GM18511 (cell line): ENCODE results near the gene MAB21L3.
A peak's percentile ranks its signal among the peaks of the same experiment; 100 is the strongest.
"Not testable (repeated sequence)": the region's sequence is repeated elsewhere in the genome, so short reads cannot be mapped to it uniquely, and the experiment has no call there.

Experiments
- ATAC-seq: cut with Tn5 transposase; IDR thresholded peaks from one replicate; pipeline ENCODE4 v1.9.1; 2021; ENCODE audit warnings: mild to moderate bottlenecking, moderate library complexity; ENCODE audit not compliant: unreplicated experiment

Gene MAB21L3

DNA sequence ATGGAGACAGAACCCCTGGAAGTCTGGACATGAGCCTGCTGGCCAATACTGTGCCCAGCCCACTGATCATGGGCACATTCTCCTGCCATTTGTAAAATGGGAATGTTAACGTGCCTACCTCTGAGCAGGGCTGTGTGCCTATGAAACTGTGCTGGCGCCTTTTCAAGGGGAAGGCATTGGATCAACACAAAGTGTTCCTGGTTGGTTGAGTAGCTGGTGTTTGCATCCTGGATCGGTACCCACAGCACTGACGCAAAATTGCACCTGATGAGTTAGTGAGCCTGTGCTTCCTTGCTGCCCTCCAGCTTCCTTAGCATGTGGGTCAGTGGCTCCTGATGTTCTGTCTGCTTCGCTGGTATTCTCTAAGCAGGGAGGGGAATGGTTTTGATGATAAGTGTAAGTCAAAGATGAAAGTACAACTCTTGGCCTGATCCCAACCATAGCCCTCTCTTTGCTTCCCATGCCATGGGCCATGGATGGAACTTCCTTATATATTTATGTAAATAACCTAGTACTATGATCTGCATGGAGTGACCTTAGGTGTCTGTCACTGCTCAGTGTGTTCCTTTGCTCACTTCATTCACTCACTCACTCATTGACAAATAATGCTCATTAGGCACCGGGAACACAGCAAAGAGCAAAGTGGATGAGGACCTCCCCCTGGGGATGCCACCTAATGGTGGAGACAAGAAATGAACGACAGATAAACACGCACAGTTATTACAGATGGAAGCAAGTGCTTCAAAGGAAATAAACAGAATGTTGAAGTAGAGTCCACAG is 22.7 kb downstream of the MAB21L3 start:
- ATAC-seq = no peak

DNA sequence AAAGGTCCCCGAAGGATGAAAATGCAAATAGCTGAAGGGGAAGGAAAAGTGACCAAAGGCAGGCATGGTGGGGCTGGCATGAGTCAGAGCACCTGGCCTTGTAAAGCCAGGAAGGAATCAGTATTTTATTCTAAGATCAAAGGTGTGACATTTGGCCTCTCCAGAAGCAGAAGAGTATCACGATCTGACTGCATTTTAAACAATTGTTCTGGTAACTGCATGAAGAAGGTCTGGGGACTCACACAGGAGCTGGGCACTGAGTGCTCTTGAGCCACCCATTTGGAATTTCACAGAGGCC is 23.2 kb downstream of the MAB21L3 start:
- ATAC-seq = no peak

GRCh38 chr1:116138277-116138792 is 27.1 kb downstream of the MAB21L3 start:
- ATAC-seq = no peak

GRCh38 chr1:116139592-116140134 is 28.5 kb downstream of the MAB21L3 start:
- ATAC-seq = no peak

DNA sequence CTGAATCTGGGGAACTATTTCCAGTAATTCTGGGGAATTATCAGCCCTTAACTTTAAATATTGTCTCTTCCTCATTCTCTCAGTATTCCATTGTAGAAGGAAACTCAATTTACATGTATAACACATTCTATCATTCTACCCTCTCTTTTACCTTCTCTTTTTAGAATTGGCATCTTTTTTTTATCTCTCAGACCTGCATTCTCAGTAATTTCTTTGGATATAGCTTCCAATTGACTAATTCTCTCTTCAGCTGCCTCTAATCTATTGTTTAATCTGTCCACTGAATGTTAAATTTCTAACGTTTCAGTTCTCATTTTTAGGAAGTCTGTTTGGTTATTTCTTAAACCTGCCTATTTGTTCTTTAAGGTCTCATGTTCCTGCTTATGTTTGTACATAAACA is 33.0 kb downstream of the MAB21L3 start:
- no peak for ATAC-seq

DNA sequence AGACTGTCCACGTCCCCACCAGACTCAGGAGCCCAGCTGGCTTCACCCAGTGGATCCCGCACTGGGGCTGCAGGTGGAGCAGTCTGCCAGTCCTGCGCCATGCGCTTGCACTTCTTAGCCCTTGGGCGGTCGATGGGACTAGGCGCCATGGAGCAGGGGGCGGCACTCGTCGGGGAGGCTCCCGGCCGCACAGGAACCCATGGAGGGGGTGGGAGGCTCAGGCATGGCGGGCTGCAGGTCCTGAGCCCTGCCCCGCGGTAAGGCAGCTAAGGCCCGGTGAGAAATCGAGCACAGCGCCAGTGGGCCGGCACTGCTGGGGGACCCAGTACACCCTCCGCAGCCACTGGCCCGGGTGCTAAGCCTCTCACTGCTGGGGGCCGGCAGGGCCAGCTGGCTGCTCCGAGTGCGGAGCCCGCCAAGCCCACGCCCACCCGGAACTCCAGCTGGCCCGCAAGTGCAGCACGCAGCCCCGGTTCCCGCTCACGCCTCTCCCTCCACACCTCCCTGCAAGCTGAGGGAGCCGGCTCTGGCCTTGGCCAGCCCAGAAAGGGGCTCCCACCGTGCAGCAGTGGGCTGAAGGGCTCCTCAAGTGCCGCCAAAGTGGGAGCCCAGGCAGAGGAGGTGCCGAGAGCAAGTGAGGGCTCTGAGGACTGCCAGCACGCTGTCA is 35.4 kb downstream of the MAB21L3 start:
- not testable (repeated sequence) for ATAC-seq

DNA sequence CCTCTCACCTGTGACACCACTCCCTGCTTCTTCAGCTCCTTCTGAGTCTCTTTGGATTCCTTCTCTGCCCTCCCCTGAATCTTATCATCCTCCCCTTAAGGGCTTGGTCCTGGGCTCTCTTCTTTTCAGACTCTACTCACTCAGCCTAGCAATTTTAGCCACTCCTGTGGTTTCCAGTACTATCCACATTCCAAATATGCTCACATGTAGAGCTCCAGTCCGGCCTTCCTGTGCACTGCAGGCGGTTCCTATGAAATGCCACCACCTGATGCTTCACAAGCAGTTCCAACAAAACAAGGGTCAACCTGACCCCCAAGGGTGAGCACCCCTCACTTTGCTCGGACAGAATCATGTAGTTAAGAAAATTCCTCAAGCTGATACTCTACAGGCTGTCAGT is 35.9 kb downstream of the MAB21L3 start:
- ATAC-seq = no peak

- ATAC-seq = no peak
Measured at GRCh38 chr1:116147972-116148371, 36.8 kb downstream of the MAB21L3 start.

DNA sequence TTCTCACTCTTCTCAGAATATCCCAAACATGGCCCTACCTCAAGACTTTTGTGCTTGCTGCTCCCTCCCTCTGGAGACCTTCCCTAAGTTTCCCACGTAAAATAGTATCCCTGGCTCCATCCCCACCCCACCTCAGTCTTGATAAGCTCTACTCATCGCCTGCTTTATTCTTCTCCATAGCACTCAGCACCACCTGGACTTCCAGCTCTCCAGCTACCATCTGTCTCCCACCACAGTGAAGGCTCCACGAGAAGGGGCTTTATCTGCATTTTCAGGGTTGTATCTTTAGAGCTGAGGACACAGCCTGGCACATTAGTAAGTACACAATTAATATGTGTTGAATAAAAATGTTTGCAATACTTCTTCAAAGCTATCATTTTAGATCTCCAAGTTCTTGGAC is 37.8 kb downstream of the MAB21L3 start:
- ATAC-seq = no peak

GRCh38 chr1:116150368-116150767 is 39.2 kb downstream of the MAB21L3 start:
- ATAC-seq = no peak

- peak; percentile 99 for ATAC-seq
Measured at GRCh38 chr1:116151739-116152576, 40.8 kb downstream of the MAB21L3 start.

DNA sequence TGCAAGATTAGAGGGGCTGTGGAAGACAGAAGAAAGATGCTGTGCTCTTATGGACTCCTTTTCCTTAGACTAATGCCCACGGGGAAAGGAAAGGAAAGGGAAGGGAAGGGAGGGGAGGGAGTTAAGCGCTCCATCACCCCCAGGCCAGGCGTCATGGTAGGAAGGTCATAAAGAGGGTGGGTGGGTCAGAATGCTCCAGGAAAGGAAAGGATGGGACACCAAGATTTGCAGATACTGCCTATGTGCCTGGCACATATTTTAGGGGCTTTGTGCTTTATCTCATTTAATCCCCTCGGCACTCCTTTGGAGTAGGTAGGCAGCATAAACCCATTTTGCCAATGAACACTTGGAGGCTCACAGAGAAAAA is 41.4 kb downstream of the MAB21L3 start:
- no peak for ATAC-seq

- no peak for ATAC-seq
Measured at GRCh38 chr1:116152950-116153691, 41.9 kb downstream of the MAB21L3 start.

- ATAC-seq = no peak
Measured at GRCh38 chr1:116153692-116154031, 42.5 kb downstream of the MAB21L3 start.

DNA sequence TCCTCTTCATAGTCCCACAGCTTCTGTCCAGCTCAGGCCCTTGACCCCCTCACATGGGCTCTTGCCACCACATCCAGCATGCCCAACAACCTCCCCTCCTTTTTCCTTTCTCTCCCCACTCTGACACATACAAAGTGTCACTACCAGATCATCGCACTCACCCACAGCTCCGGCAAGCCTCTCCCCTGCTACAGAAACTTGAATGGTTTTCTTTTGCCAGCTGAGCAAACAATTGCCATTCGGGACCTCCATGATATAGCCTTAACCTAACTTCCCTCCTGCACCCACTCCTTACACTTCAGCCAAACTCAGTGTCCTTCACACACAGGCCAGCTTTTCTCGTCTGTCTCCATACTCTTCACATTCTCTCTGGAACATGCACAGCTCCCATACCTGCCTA is 43.3 kb downstream of the MAB21L3 start:
- ATAC-seq = no peak

GRCh38 chr1:116157096-116157495 is 45.9 kb downstream of the MAB21L3 start:
- no peak for ATAC-seq

- no peak for ATAC-seq
Measured at GRCh38 chr1:116159177-116159576, 48.0 kb downstream of the MAB21L3 start.

GRCh38 chr1:116159611-116160010 is 48.4 kb downstream of the MAB21L3 start:
- ATAC-seq = no peak

GRCh38 chr1:116161390-116161789 is 50.2 kb downstream of the MAB21L3 start:
- no peak for ATAC-seq

GRCh38 chr1:116161877-116162390 is 50.7 kb downstream of the MAB21L3 start:
- no peak for ATAC-seq

DNA sequence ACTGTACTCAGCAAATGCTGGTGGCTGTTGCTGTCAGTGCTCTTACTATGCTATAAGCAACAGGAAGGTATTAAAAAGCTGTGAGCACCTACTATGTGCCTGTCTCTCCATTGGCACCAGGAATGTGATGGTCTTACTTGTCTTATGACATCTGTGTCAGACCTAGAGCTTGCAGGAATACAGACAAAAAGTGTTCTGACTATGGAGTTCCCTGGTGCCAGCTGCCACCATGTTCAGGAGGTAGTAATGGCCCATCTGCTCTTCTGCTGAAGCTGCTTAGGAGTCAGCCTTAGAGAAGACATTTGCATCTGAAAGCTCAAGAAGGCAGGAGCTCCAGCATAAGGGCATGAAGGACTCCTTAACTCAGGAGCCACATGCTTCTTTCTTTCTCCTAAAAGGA is 52.3 kb downstream of the MAB21L3 start:
- ATAC-seq = no peak
